H1 (cell line): ENCODE data around the gene PCBP2. TPM values are rescaled to one million over a fixed set of nuclear protein-coding genes. Genes with fewer than 3 reads are reported as not detected.

ENCODE experiments used
- CREB1 ChIP-seq: IDR thresholded peaks from 2 replicates; pipeline ENCODE4 v1.6.1; 2012; ENCODE audit warnings: inconsistent platforms
- CTBP2 ChIP-seq: IDR thresholded peaks from 2 replicates; pipeline ENCODE4 v1.7.0; 2011; ENCODE audit warnings: borderline replicate concordance, mild to moderate bottlenecking, moderate library complexity, mixed read lengths, low read length; ENCODE audit not compliant: insufficient read depth, insufficient read length
- KDM4A ChIP-seq: IDR thresholded peaks from one replicate; pipeline ENCODE4 v1.7.1; 2012; ENCODE audit warnings: low read depth, mild to moderate bottlenecking, moderate library complexity, low read length, inconsistent platforms; ENCODE audit not compliant: severe bottlenecking
- KDM5A ChIP-seq: fragments of 200-600 bp; IDR thresholded peaks from 2 replicates; pipeline ENCODE4 v1.7.1; 2012; ENCODE audit warnings: mild to moderate bottlenecking, low read length, inconsistent platforms, mixed read lengths
- NRF1 ChIP-seq: IDR thresholded peaks from 2 replicates; pipeline ENCODE4 v1.6.1; 2011; ENCODE audit warnings: mild to moderate bottlenecking, low read depth, low read length, improper control_type of control experiment
- polyA plus RNA-seq, 7 experiments: library from polyadenylated mRNA; depleted of rRNA in 3 of 7; stranded (reverse) in 5 of 7; unstranded in 2 of 7; fragments of >200 nt in 5 of 7; fragments of 200-250 nt in 2 of 7; gene quantifications; 1 replicate in 5 of 7; 2 replicates in 1 of 7; 4 replicates in 1 of 7; pipeline versions ENCODE4 v1.2.1 to v1.2.3, GENCODE V29; 2011 to 2013; ENCODE audit warnings: missing spikeins in 2 of 7, mixed read lengths in 2 of 7
- total RNA-seq: library from RNA; stranded (reverse); fragmentation: NEBNext Ultra II Directional; extraction: Animal tissue kit (Norgen Biotek cat#: 25700); gene quantifications from 2 replicates; pipeline ENCODE4 v1.2.1, GENCODE V29; 2021

Gene PCBP2
- total and polyA plus RNA-seq, 2 of the 8 experiments (the other 6 are each of a cell fraction or from before 2014, with no cell fraction given) = 470 to 1,123 TPM

- TF ChIP-seq CTBP2 = no peak
- TF ChIP-seq NRF1 = peak; percentile 43; the same call in 1 of the 2 replicates
- TF ChIP-seq KDM4A = no peak
- no peak for TF ChIP-seq KDM5A
- TF ChIP-seq CREB1 = peak; percentile 71
Observed at GRCh38 chr12:53452159-53453077, 516 bp downstream of the PCBP2 start (continued).
